OCI-LY1 (cell line): ENCODE results near the gene NFE2L1.

Experiments used
- CTCF ChIP-seq: fragments of 200-600 bp; sonication (generic), shearing (Covaris generic); IDR thresholded peaks from 2 replicates; pipeline ENCODE4 v1.5.1; 2017; ENCODE audit warnings: mild to moderate bottlenecking, antibody characterized with exemption, low read length, moderate library complexity, mixed read lengths
- EZH2 ChIP-seq: fragments of 200-600 bp; sonication (generic), shearing (Covaris generic); IDR thresholded peaks from 2 replicates; pipeline ENCODE4 v1.8.0; 2017; ENCODE audit warnings: borderline replicate concordance, mixed run types, mild to moderate bottlenecking, antibody characterized with exemption, low read length, moderate library complexity, mixed read lengths

- TF ChIP-seq CTCF (no peak), EZH2 (no peak)
Measured at GRCh38 chr17:48067245-48067644, 19.1 kb downstream of the NFE2L1 start.
